ENCODE data around the gene RNF150.

Gene RNF150

GRCh38 chr4:140976768-140977167 is 156.5 kb downstream of the RNF150 start:
- no peak for DNase-seq (ENCODE audit: low read depth)

- no peak for DNase-seq (ENCODE audit: low read depth)
Measured at GRCh38 chr4:140971077-140971792, 162.0 kb downstream of the RNF150 start.

DNA sequence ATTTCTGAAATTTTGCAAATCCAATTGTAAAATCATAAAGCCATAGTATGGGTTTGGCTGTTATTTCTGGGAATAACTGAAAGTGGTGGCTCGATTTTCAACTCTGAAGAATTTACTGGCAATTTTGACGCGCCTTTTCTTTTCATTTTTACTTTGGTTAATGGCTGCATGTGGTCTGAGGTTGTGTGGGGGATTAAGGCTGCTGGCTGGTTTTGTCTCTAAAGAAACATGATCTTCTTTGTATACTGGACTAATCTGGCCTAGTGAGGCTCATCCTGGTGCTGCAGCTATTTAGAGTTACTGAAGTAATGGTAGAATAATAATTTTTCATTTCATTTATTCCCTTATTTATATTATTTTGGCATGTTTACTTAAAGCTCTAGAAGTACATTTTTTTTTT is 164.0 kb downstream of the RNF150 start:
- no peak for DNase-seq (ENCODE audit: low read depth)

GRCh38 chr4:140968371-140968770 is 164.9 kb downstream of the RNF150 start:
- no peak for DNase-seq (ENCODE audit: low read depth)

GRCh38 chr4:140963883-140964282 is 169.4 kb downstream of the RNF150 start:
- DNase-seq (ENCODE audit: low read depth) = no peak

- DNase-seq (ENCODE audit: low read depth) = no peak
Measured at GRCh38 chr4:140955641-140956040, 177.6 kb downstream of the RNF150 start.

DNA sequence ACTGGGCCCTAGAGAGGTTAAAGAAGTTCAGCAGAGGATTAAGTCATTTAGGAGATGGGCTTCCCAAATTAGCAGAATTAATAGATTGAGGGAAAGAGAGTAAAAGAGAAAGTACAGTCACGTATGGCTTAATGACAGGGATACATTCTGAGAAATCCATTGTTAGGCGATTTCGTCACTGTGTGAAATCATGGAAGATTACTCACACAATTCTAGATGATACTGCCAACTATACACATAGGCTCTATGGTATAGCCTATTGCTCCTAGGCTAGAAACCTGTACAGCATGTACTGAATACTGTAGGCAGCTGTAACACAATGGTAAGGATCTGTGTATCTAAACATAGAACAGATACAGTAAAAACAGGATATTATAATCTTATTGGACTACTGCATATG is 180.6 kb downstream of the RNF150 start:
- DNase-seq (ENCODE audit: low read depth) = no peak

DNA sequence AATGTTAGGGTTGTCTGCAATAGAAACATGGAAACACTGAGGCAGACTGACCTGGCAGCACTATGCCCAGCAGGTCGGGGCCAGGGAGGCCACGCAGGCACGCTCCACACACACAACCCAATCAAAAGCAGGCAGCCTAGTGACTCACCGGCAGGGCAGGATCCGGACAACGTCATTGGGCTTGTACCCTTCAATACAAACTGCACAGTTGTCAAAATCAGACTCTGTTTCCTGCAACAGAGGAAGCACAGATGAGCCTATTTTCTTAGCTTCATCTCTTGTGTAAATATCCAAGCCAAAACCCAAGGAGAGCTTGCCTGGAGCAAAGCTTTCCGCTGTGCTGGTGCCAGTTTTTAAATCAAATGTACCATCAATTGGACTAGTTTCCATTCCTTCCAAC is 185.8 kb downstream of the RNF150 start:
- no peak for DNase-seq (ENCODE audit: low read depth)

DNA sequence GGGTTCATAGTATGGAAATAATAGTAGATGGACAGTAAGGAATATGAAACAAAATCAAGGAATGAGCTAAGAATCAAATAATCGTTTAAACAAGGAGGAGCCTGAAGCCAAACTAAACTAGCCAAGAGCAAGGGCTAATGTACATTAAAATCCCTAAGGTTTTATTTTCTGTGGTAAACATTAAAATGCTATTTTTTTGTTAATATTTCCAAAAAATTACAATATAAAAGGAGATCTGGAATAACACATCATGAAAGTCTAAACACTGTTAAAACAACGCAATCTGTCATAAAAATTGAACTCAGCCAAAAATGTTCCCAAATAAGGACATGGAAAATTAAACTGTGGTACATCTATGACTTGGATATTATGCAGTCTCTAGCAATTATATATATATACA is 188.2 kb downstream of the RNF150 start:
- no peak for DNase-seq (ENCODE audit: low read depth)

- DNase-seq (ENCODE audit: low read depth) = no peak
Measured at GRCh38 chr4:140944572-140944971, 188.7 kb downstream of the RNF150 start.

- DNase-seq (ENCODE audit: low read depth) = no peak
Measured at GRCh38 chr4:140944199-140944515, 189.1 kb downstream of the RNF150 start.

- DNase-seq (ENCODE audit: low read depth) = no peak
Measured at GRCh38 chr4:140943486-140944198, 189.6 kb downstream of the RNF150 start.

DNA sequence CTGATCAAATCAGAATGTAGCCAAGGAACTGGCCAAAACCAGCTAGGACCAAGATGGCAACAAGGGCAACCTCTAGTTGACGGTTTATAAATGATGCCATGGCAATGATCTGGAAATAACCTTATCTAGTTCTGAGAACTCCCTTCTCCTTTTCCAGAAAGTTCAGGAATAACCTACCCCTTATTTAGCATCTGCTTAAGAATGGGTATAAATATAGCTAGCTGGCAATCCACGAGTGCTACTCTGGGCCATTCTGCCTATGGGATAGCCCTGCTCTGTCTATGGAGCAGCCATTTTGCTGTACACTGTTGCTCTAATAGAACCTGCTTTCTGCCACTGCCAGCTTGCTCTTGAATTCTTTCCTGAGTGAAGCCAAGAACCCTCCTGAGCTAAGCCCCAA is 192.7 kb downstream of the RNF150 start:
- DNase-seq (ENCODE audit: low read depth) = no peak

GRCh38 chr4:140937866-140938265 is 195.4 kb downstream of the RNF150 start:
- DNase-seq (ENCODE audit: low read depth) = no peak

DNA sequence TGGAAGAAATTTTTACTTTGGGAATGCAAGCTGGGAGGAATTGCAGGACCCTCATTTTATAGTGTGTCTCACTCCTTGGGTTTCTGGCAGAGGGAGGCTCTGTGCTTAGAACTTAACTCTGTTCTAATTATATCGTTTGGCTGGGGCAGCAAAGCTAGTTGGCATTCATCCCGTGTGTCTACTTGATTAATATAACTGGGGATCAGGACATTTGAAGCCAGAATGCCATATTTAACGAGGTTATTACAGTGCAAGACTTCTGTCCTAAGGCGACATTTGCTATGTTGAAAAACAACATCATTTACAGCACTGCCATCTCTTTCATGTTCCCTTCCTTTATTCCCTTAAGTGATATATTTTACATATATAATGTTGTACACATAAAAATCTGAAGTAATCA is 198.0 kb downstream of the RNF150 start:
- no peak for DNase-seq (ENCODE audit: low read depth)

GRCh38 chr4:140932501-140933045 is 200.7 kb downstream of the RNF150 start:
- no peak for DNase-seq (ENCODE audit: low read depth)

DNA sequence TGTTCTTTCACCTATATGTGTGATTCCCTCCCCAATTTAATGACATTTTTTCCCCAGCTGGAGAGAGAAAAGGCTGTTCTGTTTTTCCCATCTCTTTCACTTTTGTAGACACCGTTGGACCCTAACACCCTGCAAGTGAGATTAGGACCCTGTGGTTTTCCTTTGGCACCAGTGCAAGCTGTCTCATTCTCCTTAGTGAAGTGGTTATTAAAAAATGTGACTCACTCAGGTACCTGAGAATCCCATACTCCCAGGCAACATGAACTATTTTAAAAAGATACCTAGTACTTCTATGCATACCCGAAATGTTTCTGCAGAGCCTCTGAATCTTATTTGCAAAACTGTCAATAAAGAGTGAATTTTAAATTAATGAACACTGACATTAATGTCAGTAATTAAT is 201.4 kb downstream of the RNF150 start:
- DNase-seq (ENCODE audit: low read depth) = no peak

DNA sequence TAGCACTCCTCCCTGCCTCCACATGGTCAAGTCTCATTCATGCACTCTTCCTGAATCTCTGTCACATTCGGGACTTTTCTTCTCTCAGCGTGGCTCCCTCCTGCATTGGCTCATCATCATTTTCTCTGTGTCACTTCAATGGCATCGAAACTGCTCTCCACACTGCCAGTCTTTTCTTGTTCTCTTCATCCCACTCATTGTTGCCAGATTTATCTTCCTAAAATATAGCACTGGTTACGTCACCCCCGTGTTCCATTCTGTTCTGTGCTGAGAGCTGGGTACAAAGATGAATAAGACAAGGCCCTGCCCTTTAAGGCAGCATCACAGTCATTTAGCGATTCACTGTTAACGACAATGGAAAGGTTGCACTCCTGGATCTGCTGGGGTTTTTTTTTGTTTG is 202.7 kb downstream of the RNF150 start:
- no peak for DNase-seq (ENCODE audit: low read depth)

GRCh38 chr4:140930011-140930410 is 203.3 kb downstream of the RNF150 start:
- no peak for DNase-seq (ENCODE audit: low read depth)

- no peak for DNase-seq (ENCODE audit: low read depth)
Measured at GRCh38 chr4:140928880-140929279, 204.4 kb downstream of the RNF150 start.

DNA sequence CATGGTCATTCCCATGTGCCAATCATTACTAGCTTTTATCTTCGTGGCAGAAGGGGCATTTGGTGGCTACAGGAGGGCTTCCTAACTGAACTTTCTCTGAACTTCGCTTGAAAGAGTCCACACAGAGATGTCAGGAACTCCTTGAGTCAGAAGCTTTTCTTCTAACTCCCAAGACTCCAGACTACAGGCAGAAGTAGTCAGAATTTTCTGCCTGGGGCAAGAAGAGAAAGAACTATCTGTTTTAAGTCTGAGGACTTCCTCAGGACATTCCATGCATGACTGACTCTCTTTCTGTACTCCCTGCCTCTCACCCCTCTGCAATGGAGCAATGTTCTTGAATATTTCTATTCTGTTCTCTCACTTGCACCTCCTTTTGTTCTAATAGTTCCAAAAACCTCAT is 206.6 kb downstream of the RNF150 start:
- DNase-seq (ENCODE audit: low read depth) = no peak

GRCh38 chr4:140925417-140925816 is 207.9 kb downstream of the RNF150 start:
- no peak for DNase-seq (ENCODE audit: low read depth)

DNA sequence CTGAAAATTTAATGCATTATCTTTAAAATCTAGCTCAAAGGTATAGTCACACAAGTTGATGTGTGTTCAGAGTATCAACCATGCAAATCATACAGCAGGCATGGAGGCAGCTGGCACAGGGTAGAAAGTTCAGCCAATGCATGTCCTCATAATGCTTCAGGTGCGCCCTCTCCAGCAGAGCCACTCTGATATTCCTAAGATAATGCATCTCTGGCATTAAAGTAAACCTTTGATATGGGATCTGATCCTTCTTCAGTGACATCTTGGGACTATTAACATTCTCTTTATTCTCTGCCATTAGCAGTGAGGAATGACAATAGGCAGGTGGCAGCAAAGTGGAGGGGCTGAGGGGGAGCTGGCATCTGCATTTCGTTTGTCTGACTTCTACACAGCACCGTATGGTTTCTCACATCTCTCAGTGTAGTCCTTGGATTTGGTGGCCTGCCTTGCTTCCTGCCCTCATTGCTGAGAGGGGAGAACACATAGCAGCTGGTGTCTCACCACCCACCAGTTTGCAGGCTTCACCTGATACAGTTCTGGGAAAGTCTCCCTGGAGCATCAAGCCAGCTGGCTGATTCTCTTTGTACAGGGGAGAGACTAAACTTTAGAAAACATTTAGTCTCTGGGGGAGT is 208.4 kb downstream of the RNF150 start:
- no peak for DNase-seq (ENCODE audit: low read depth)
